ENCODE data around the gene CABP7. TPM values are rescaled to one million over a fixed set of nuclear protein-coding genes. Genes with fewer than 3 reads are reported as not detected.

The CABP7 gene
- polyA plus RNA-seq, 1 donor (not counting 4 experiments of a cell fraction or from before 2014, with no cell fraction given) = not detected

GRCh38 chr22:29727131-29727523 lies 7.3 kb downstream of the CABP7 start:
- TF ChIP-seq EZH2 (IDR thresholded peaks at IDR 0.05; ENCODE audit: low read length) (no peak), CTCF (optimal IDR thresholded peaks at IDR 0.05 in 1 of 3, IDR thresholded peaks at IDR 0.05 in 1 of 3, conservative IDR thresholded peaks at IDR 0.05 in 1 of 3; ENCODE audit: extremely low read depth in 1 of 3, insufficient read depth in 2 of 3, low read length in 3 of 3) (peak in 1 of 3 experiments; percentile 68)
- Histone ChIP-seq H3K27me3 (ENCODE audit: control insufficient read depth, extremely low read depth, insufficient read depth, low read length) (peaks cover 20% of the 10 kb centered on the region), H3K4me3 (ENCODE audit: control insufficient read depth in 2 of 3, extremely low read depth in 1 of 3, insufficient read depth in 2 of 3, low read depth in 1 of 3, low read length in 3 of 3) (no peak overlapping the region), H3K9me1 (ENCODE audit: control insufficient read depth, extremely low read depth, insufficient read depth, low read length) (no peaks in the 10 kb centered on the region), H4K20me1 (ENCODE audit: control insufficient read depth, extremely low read depth, insufficient read depth, low read length) (no peaks in the 10 kb centered on the region), H3K4me2 (ENCODE audit: control insufficient read depth, extremely low read depth, insufficient read depth, low read depth, low read length) (no peak overlapping the region), H3K9ac (ENCODE audit: control insufficient read depth, extremely low read depth, insufficient read depth, low read length) (no peak overlapping the region), H2AFZ (ENCODE audit: control insufficient read depth, low read length) (no peak overlapping the region), H3K4me1 (ENCODE audit: control insufficient read depth, extremely low read depth, insufficient read depth, low read length) (no peaks in the 10 kb centered on the region), H3K36me3 (ENCODE audit: control insufficient read depth in 2 of 2, extremely low read depth in 1 of 2, insufficient read depth in 2 of 2, low read length in 2 of 2) (peaks cover 0 to 2% of the 10 kb centered on the region in 2 experiments), H3K27ac (ENCODE audit: control insufficient read depth, insufficient read depth, low read length) (no peak overlapping the region), H3K79me2 (ENCODE audit: control insufficient read depth, insufficient read depth, low read length) (no peaks in the 10 kb centered on the region), H3K9me3 (ENCODE audit: control insufficient read depth, low read depth, low read length) (no peaks in the 10 kb centered on the region)
- dilution Hi-C loops (cut with MboI; ENCODE audit: extremely low pct_ligation_motif_present, low sequenced_read_pairs) = no loop called here
- DNase-seq (ENCODE audit: low read depth, low spot score) (no peak), FAIRE-seq (no peak)

GRCh38 chr22:29729161-29729560 lies 9.4 kb downstream of the CABP7 start:
- dilution Hi-C loops (cut with MboI; ENCODE audit: extremely low pct_ligation_motif_present, low sequenced_read_pairs) = no loop called here
- Histone ChIP-seq H3K4me3 (ENCODE audit: control insufficient read depth in 2 of 3, extremely low read depth in 1 of 3, insufficient read depth in 2 of 3, low read depth in 1 of 3, low read length in 3 of 3) (no peak overlapping the region), H4K20me1 (ENCODE audit: control insufficient read depth, extremely low read depth, insufficient read depth, low read length) (no peaks in the 10 kb centered on the region), H3K9me1 (ENCODE audit: control insufficient read depth, extremely low read depth, insufficient read depth, low read length) (no peaks in the 10 kb centered on the region), H3K36me3 (ENCODE audit: control insufficient read depth in 2 of 2, extremely low read depth in 1 of 2, insufficient read depth in 2 of 2, low read length in 2 of 2) (peaks cover 0 to 2% of the 10 kb centered on the region in 2 experiments), H3K27ac (ENCODE audit: control insufficient read depth, insufficient read depth, low read length) (no peak overlapping the region), H2AFZ (ENCODE audit: control insufficient read depth, low read length) (no peak overlapping the region), H3K4me1 (ENCODE audit: control insufficient read depth, extremely low read depth, insufficient read depth, low read length) (peaks cover 3% of the 10 kb centered on the region), H3K9ac (ENCODE audit: control insufficient read depth, extremely low read depth, insufficient read depth, low read length) (no peak overlapping the region), H3K9me3 (ENCODE audit: control insufficient read depth, low read depth, low read length) (no peaks in the 10 kb centered on the region), H3K79me2 (ENCODE audit: control insufficient read depth, insufficient read depth, low read length) (no peaks in the 10 kb centered on the region), H3K4me2 (ENCODE audit: control insufficient read depth, extremely low read depth, insufficient read depth, low read depth, low read length) (no peak overlapping the region), H3K27me3 (ENCODE audit: control insufficient read depth, extremely low read depth, insufficient read depth, low read length) (peaks cover 10% of the 10 kb centered on the region)
- DNase-seq (ENCODE audit: low read depth, low spot score) = no peak
- TF ChIP-seq CTCF (optimal IDR thresholded peaks at IDR 0.05 in 1 of 3, IDR thresholded peaks at IDR 0.05 in 1 of 3, conservative IDR thresholded peaks at IDR 0.05 in 1 of 3; ENCODE audit: extremely low read depth in 1 of 3, insufficient read depth in 2 of 3, low read length in 3 of 3) (no peak), EZH2 (IDR thresholded peaks at IDR 0.05; ENCODE audit: low read length) (no peak)
- no peak for FAIRE-seq
